OCI-LY1 (cell line): ENCODE data around the gene TBPL2.

Experiments
- EZH2 ChIP-seq: fragments of 200-600 bp; sonication (generic), shearing (Covaris generic); IDR thresholded peaks from 2 replicates; pipeline ENCODE4 v1.8.0; 2017; ENCODE audit warnings: borderline replicate concordance, mixed run types, mild to moderate bottlenecking, antibody characterized with exemption, low read length, moderate library complexity, mixed read lengths
- TF ChIP-seq, protein P1 (sequence below): fragments of 200-600 bp; sonication (generic), shearing (Covaris generic); IDR thresholded peaks from 2 replicates; pipeline ENCODE4 v1.5.1; 2017; ENCODE audit warnings: mild to moderate bottlenecking, antibody characterized with exemption, low read length, moderate library complexity, mixed read lengths

GRCh38 chr14:55451398-55451797 lies 11.0 kb upstream of the TBPL2 start:
- TF ChIP-seq, protein P1, sequence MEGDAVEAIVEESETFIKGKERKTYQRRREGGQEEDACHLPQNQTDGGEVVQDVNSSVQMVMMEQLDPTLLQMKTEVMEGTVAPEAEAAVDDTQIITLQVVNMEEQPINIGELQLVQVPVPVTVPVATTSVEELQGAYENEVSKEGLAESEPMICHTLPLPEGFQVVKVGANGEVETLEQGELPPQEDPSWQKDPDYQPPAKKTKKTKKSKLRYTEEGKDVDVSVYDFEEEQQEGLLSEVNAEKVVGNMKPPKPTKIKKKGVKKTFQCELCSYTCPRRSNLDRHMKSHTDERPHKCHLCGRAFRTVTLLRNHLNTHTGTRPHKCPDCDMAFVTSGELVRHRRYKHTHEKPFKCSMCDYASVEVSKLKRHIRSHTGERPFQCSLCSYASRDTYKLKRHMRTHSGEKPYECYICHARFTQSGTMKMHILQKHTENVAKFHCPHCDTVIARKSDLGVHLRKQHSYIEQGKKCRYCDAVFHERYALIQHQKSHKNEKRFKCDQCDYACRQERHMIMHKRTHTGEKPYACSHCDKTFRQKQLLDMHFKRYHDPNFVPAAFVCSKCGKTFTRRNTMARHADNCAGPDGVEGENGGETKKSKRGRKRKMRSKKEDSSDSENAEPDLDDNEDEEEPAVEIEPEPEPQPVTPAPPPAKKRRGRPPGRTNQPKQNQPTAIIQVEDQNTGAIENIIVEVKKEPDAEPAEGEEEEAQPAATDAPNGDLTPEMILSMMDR, result no peak
- TF ChIP-seq EZH2, result no peak
